WTC11 (cell line): ENCODE measurements around the gene ZNF358. TPM values are rescaled to one million over a fixed set of nuclear protein-coding genes. Genes with fewer than 3 reads are reported as not detected.

Experiments
- AFF4 ChIP-seq: sonication (generic); formaldehyde crosslinking; IDR thresholded peaks from 2 replicates; pipeline ENCODE4 v1.8.1; 2023; ENCODE audit warnings: mild to moderate bottlenecking, missing genetic modification reagents, borderline replicate concordance
- ATF3 ChIP-seq: sonication (generic); formaldehyde crosslinking; conservative IDR thresholded peaks from 2 replicates; pipeline ENCODE4 v1.8.1; 2022; ENCODE audit warnings: mild to moderate bottlenecking, missing genetic modification reagents
- CBFB ChIP-seq: sonication (generic); formaldehyde crosslinking; IDR thresholded peaks from 2 replicates; pipeline ENCODE4 v1.8.1; 2022; ENCODE audit warnings: mild to moderate bottlenecking, low read depth, missing genetic modification reagents
- E2F4 ChIP-seq: sonication (generic); formaldehyde crosslinking; IDR thresholded peaks from 2 replicates; pipeline ENCODE4 v1.8.1; 2022; ENCODE audit warnings: low read depth, mild to moderate bottlenecking, moderate library complexity, missing genetic modification reagents, borderline replicate concordance
- E2F5 ChIP-seq: sonication (generic); formaldehyde crosslinking; IDR thresholded peaks from 2 replicates; pipeline ENCODE4 v1.8.1; 2022; ENCODE audit warnings: mild to moderate bottlenecking, moderate library complexity, missing genetic modification reagents
- ELF4 ChIP-seq: sonication (generic); formaldehyde crosslinking; IDR thresholded peaks from 2 replicates; pipeline ENCODE4 v1.8.1; 2022; ENCODE audit warnings: low read depth, mild to moderate bottlenecking, moderate library complexity, missing genetic modification reagents
- ESRRA ChIP-seq: sonication (generic); formaldehyde crosslinking; IDR thresholded peaks from 2 replicates; pipeline ENCODE4 v1.8.1; 2022; ENCODE audit warnings: mild to moderate bottlenecking, missing genetic modification reagents, borderline replicate concordance
- ETV6 ChIP-seq: sonication (generic); formaldehyde crosslinking; IDR thresholded peaks from 2 replicates; pipeline ENCODE4 v1.8.1; 2022; ENCODE audit warnings: mild to moderate bottlenecking, missing genetic modification reagents
- FOXJ3 ChIP-seq: sonication (generic); formaldehyde crosslinking; IDR thresholded peaks from 2 replicates; pipeline ENCODE4 v1.9.0; 2021; ENCODE audit warnings: missing genetic modification reagents, mild to moderate bottlenecking, borderline replicate concordance
- HMGA2 ChIP-seq: fragments of 250-450 bp; sonication (Bioruptor Pico); IDR thresholded peaks from 2 replicates; pipeline ENCODE4 v1.4.0; 2021; ENCODE audit warnings: mild to moderate bottlenecking, moderate library complexity
- MLX ChIP-seq: sonication (generic); formaldehyde crosslinking; IDR thresholded peaks from 2 replicates; pipeline ENCODE4 v1.8.1; 2023; ENCODE audit warnings: mild to moderate bottlenecking, missing genetic modification reagents, moderate library complexity
- MXD4 ChIP-seq: fragments of 250-450 bp; sonication (Bioruptor Pico); IDR thresholded peaks from 2 replicates; pipeline ENCODE4 v1.8.0; 2021; ENCODE audit warnings: mild to moderate bottlenecking, moderate library complexity, borderline replicate concordance
- MYBL2 ChIP-seq: sonication (generic); formaldehyde crosslinking; IDR thresholded peaks from 2 replicates; pipeline ENCODE4 v1.8.1; 2023; ENCODE audit warnings: mild to moderate bottlenecking, moderate library complexity, missing genetic modification reagents
- NFE2L1 ChIP-seq: sonication (generic); formaldehyde crosslinking; IDR thresholded peaks from 2 replicates; pipeline ENCODE4 v1.8.1; 2023; ENCODE audit warnings: missing genetic modification reagents
- OVOL2 ChIP-seq: fragments of 250-450 bp; sonication (Bioruptor Pico); IDR thresholded peaks from 2 replicates; pipeline ENCODE4 v1.9.0; 2021; ENCODE audit warnings: mild to moderate bottlenecking, borderline replicate concordance
- PREB ChIP-seq: sonication (generic); formaldehyde crosslinking; IDR thresholded peaks from 2 replicates; pipeline ENCODE4 v1.8.1; 2022; ENCODE audit warnings: mild to moderate bottlenecking, missing genetic modification reagents, moderate library complexity, borderline replicate concordance
- PRRX2 ChIP-seq: fragments of 250-450 bp; sonication (Bioruptor Pico); IDR thresholded peaks from 2 replicates; pipeline ENCODE4 v1.8.0; 2021; ENCODE audit warnings: mild to moderate bottlenecking
- RELA ChIP-seq: sonication (generic); formaldehyde crosslinking; IDR thresholded peaks from 2 replicates; pipeline ENCODE4 v1.8.1; 2022; ENCODE audit warnings: missing genetic modification reagents, mild to moderate bottlenecking, borderline replicate concordance
- RORB ChIP-seq: fragments of 250-450 bp; sonication (Bioruptor Pico); IDR thresholded peaks from 2 replicates; pipeline ENCODE4 v1.9.0; 2021; ENCODE audit warnings: mild to moderate bottlenecking
- SMAD3 ChIP-seq: sonication (generic); formaldehyde crosslinking; IDR thresholded peaks from 2 replicates; pipeline ENCODE4 v1.8.0; 2022; ENCODE audit warnings: missing genetic modification reagents, mild to moderate bottlenecking, borderline replicate concordance
- STAT6 ChIP-seq: sonication (generic); formaldehyde crosslinking; conservative IDR thresholded peaks from 2 replicates; pipeline ENCODE4 v1.8.1; 2023; ENCODE audit warnings: mild to moderate bottlenecking, low read depth, missing genetic modification reagents, moderate library complexity
- TEAD1 ChIP-seq: sonication (generic); formaldehyde crosslinking; IDR thresholded peaks from 2 replicates; pipeline ENCODE4 v1.8.0; 2022; ENCODE audit warnings: mild to moderate bottlenecking, missing genetic modification reagents
- ZBTB43 ChIP-seq: sonication (generic); formaldehyde crosslinking; IDR thresholded peaks from 2 replicates; pipeline ENCODE4 v1.8.1; 2023; ENCODE audit warnings: mild to moderate bottlenecking, missing genetic modification reagents
- ZNF138 ChIP-seq: sonication (generic); formaldehyde crosslinking; conservative IDR thresholded peaks from 2 replicates; pipeline ENCODE4 v1.8.1; 2022; ENCODE audit warnings: mild to moderate bottlenecking, moderate library complexity, missing genetic modification reagents
- ZNF219 ChIP-seq: sonication (generic); formaldehyde crosslinking; IDR thresholded peaks from 2 replicates; pipeline ENCODE4 v1.8.0; 2023; ENCODE audit warnings: missing genetic modification reagents, mild to moderate bottlenecking, borderline replicate concordance
- ZNF263 ChIP-seq: sonication (generic); formaldehyde crosslinking; IDR thresholded peaks from 2 replicates; pipeline ENCODE4 v1.8.1; 2022; ENCODE audit warnings: low read depth, mild to moderate bottlenecking, moderate library complexity, missing genetic modification reagents
- ZNF423 ChIP-seq: fragments of 250-450 bp; sonication (Bioruptor Pico); IDR thresholded peaks from 2 replicates; pipeline ENCODE4 v2.1.2; 2022; ENCODE audit warnings: mild to moderate bottlenecking, moderate library complexity
- total RNA-seq: library from RNA; stranded (reverse); gene quantifications from 3 replicates; pipeline ENCODE4 v1.2.3, GENCODE V29; 2021

Gene ZNF358
- total RNA-seq, 1 experiment from 2014 or later, result 37.5 TPM

- TF ChIP-seq RELA (CRISPR knock-in tag), result no peak
- TF ChIP-seq ZNF219, result no peak
- TF ChIP-seq ESRRA (CRISPR knock-in tag), result no peak
- no peak for TF ChIP-seq ELF4 (CRISPR knock-in tag)
- no peak for TF ChIP-seq AFF4 (CRISPR knock-in tag)
- no peak for TF ChIP-seq MXD4 (CRISPR knock-in tag)
- no peak; the same call in 1 of the 2 replicates for TF ChIP-seq OVOL2
- no peak for TF ChIP-seq ZNF263 (CRISPR knock-in tag)
- TF ChIP-seq PREB (CRISPR knock-in tag), result no peak
- TF ChIP-seq E2F5 (CRISPR knock-in tag), result 0 out of 2 replicates have a peak, but pooled peaks have one; percentile 77
- TF ChIP-seq NFE2L1 (CRISPR knock-in tag), result peak; percentile 61; the same call in 1 of the 2 replicates
- no peak for TF ChIP-seq MYBL2
- TF ChIP-seq TEAD1 (CRISPR knock-in tag), result peak; percentile 53
- no peak for TF ChIP-seq PRRX2 (CRISPR knock-in tag)
- TF ChIP-seq ATF3, result no peak
- TF ChIP-seq ETV6 (CRISPR knock-in tag), result peak; percentile 69
- TF ChIP-seq FOXJ3 (CRISPR knock-in tag), result no peak
- peak; percentile 50; the same call in 1 of the 2 replicates for TF ChIP-seq SMAD3 (CRISPR knock-in tag)
- no peak for TF ChIP-seq ZBTB43 (CRISPR knock-in tag)
- no peak for TF ChIP-seq HMGA2 (CRISPR knock-in tag)
- no peak for TF ChIP-seq ZNF423 (CRISPR knock-in tag)
- TF ChIP-seq E2F4 (CRISPR knock-in tag), result 0 out of 2 replicates have a peak, but pooled peaks have one; percentile 33
- no peak for TF ChIP-seq RORB (CRISPR knock-in tag)
- no peak for TF ChIP-seq CBFB
- TF ChIP-seq ZNF138, result no peak
- TF ChIP-seq MLX (CRISPR knock-in tag), result no peak
- TF ChIP-seq STAT6 (CRISPR knock-in tag), result no peak
Observed at GRCh38 chr19:7522072-7522922, 6.4 kb downstream of the ZNF358 start, which contains the start of gene MCOLN1 (continued).
